Activated CD4-positive, alpha-beta memory T cell treated with anti-CD3 and anti-CD28 coated beads, Interleukin-2, amount 10 ng/mL, durations not matched to agents 7 days and 5 days (primary cell): ENCODE results near the gene MINDY1. TPM values are rescaled to one million over a fixed set of nuclear protein-coding genes. Genes with fewer than 3 reads are reported as not detected.

Experiments used
- CTCF ChIA-PET: fragments of 350-600 bp; sonication (Branson Sonifier 250); formaldehyde crosslinking; loops from one replicate; lab custom pipeline; 2021; ENCODE audit warnings: antibody characterized with exemption, inconsistent platforms; lab: Charles Lee
- POLR2A ChIA-PET: fragments of 350-600 bp; sonication (Branson Sonifier 250); formaldehyde crosslinking; loops from one replicate; lab custom pipeline; 2021; ENCODE audit warnings: antibody characterized with exemption; lab: Charles Lee
- DNase-seq: peaks from one replicate; pipeline ENCODE4 v3.0.0-alpha.2; 2020
- H3K27ac Mint-ChIP-seq: one replicate; pipeline ENCODE4 v1.8.0; 2021; ENCODE audit warnings: mild to moderate bottlenecking, mixed read lengths
- H3K27me3 Mint-ChIP-seq: one replicate; pipeline ENCODE4 v1.8.0; 2021; ENCODE audit warnings: mixed read lengths
- H3K36me3 Mint-ChIP-seq: one replicate; pipeline ENCODE4 v1.8.0; 2021; ENCODE audit warnings: low read depth, mixed read lengths
- H3K4me1 Mint-ChIP-seq: one replicate; pipeline ENCODE4 v1.8.0; 2021; ENCODE audit warnings: mixed read lengths
- H3K4me3 Mint-ChIP-seq: one replicate; pipeline ENCODE4 v1.8.0; 2021; ENCODE audit warnings: mild to moderate bottlenecking, mixed read lengths
- H3K9me3 Mint-ChIP-seq: one replicate; pipeline ENCODE4 v1.8.0; 2021; ENCODE audit warnings: mixed read lengths
- total RNA-seq, 2 experiments: library from RNA; stranded (reverse); gene quantifications; one replicate each; pipeline ENCODE4 v1.2.3, GENCODE V29; 2021

MINDY1 gene
- total RNA-seq, 2 experiments from 2014 or later: 19.9 to 20.5 TPM

DNA sequence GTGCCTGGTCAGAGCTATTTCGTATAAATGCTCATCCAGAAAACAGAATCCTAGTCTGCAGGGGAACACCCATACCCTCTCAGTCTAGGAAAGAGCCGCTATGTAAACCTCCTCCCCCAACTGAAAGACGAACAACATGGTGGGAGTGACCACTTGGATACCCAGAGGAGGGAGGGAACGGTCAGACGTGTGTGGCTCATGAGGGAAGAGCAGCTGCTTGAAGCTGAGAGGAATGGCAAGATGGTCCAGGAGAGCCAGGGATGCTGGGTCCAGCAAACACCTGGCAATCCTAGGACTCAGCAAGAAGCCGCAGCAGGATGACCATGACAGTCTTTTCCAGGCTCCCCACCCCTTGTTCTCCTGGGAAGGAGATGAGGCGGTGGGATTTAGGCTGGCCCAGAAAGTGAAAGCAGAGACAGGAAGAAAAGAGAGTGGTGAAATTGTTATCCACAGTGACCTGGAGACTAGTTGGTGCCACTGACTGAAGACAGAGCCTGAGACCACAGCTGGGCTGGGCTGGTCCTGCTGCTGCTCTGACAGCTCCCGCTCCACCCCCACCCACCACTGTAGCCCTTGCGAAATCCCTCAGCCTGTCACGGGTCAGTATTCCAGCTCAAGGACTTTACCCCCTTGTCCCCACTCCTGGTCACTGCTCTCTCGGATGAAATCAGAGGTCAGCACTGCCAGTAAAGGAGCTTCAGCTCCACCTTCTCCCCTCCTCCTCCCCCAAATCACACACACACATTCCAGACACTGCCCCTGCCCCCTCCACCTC lies 35.7 kb downstream of the MINDY1 start:
- H3K36me3 Mint-ChIP-seq: peaks cover 39% of the 10 kb centered on the region
- no peak for DNase-seq
- no peaks in the 10 kb centered on the region for H3K27me3 Mint-ChIP-seq
- H3K9me3 Mint-ChIP-seq: no peaks in the 10 kb centered on the region
- ChIA-PET CTCF (interaction anchor here (0.9 kb wide), 1 partner anchor 352 kb away, joined by 3 read pairs; no protein-coding TSS in a partner anchor), POLR2A (interaction anchor here (0.5 to 2.0 kb wide), 5 partner anchors 36 to 391 kb away, joined by 3 to 6 read pairs (median 3); partner anchors contain the start of genes ENSA, MCL1 and MINDY1)
- peak overlapping the region; percentile 49 for H3K27ac Mint-ChIP-seq
- H3K4me3 Mint-ChIP-seq: no peak overlapping the region
- H3K4me1 Mint-ChIP-seq: peaks cover 46% of the 10 kb centered on the region

DNA sequence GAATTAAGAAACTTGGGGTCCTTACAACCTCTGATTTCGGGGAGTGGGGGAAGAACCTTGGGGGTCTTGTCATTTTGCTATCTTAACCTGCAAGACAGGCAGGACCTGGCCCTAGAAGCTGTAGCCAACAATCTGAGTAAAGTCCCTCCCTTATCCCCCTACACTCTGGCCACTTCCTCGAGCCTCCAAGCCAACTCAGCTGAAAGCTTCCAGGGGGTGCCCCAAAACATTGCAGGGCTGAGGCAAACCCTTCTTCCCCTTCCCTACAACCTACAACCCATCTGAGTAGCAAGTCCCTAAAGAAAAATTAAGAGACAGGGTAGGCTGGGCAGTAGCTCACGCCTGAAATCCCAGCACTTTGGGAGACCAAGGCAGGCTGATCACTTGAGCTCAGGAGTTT lies 37.1 kb downstream of the MINDY1 start:
- H3K9me3 Mint-ChIP-seq: no peaks in the 10 kb centered on the region
- H3K36me3 Mint-ChIP-seq: peaks cover 49% of the 10 kb centered on the region
- no peak overlapping the region for H3K4me3 Mint-ChIP-seq
- H3K27me3 Mint-ChIP-seq: no peaks in the 10 kb centered on the region
- CTCF ChIA-PET: interaction anchor here (0.8 kb wide), 1 partner anchor 55 kb away, joined by 3 read pairs; no protein-coding TSS in a partner anchor
- no peak for DNase-seq
- peaks cover 41% of the 10 kb centered on the region for H3K4me1 Mint-ChIP-seq
- peak overlapping the region; percentile 16 for H3K27ac Mint-ChIP-seq
- POLR2A ChIA-PET: interaction anchor here (1.2 to 1.5 kb wide), 2 partner anchors 13 to 390 kb away, joined by 3 to 4 read pairs; partner anchors contain the start of gene MCL1

DNA sequence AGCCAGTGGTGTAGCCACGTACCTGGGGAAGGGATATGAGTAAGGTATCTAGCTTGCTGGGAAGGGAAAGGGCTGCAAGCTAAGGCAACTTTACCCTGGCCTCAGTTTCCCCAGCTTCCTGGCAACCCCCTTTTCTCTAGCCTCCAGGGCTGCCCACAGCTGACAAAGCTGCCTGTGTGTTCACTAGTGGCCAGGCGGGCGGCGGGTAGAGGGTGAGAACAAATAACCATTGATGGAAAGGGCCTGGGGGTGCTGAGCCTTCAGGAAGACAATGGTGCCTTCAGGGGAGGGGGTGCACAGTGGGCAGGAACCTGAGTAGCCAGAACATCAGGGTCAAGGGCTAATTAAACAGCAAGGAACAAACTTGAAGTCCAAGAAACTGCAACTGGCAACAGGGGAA lies 38.2 kb downstream of the MINDY1 start:
- Mint-ChIP-seq H3K4me3 (no peak overlapping the region), H3K4me1 (peaks cover 39% of the 10 kb centered on the region), H3K36me3 (peaks cover 58% of the 10 kb centered on the region), H3K27me3 (no peaks in the 10 kb centered on the region), H3K9me3 (no peaks in the 10 kb centered on the region), H3K27ac (no peak overlapping the region)
- DNase-seq: no peak
- ChIA-PET CTCF (interaction anchor here (0.8 kb wide), 1 partner anchor 9 kb away, joined by 3 read pairs; no protein-coding TSS in a partner anchor), POLR2A (no interaction called here)

DNA sequence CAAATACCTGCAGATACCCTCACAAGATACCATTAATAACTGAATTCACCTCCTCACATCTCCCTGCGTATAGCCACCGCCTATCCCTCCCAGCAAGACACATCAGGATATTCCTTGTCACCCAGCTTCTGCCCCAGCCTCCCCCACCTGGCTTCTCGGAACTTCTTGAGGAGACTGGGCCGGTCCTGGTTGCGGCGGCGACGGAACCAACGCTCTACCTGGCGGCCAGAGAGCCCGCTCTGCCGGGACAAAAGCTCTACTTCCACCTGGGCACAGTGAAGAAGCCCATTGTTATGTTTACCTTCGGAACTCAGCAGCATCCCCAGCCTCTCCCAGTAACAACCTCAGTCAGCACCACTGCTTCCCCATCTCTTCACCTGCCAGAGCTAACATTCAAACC lies 38.8 kb downstream of the MINDY1 start:
- Mint-ChIP-seq H3K27ac (peak overlapping the region; percentile 12), H3K4me1 (peaks cover 35% of the 10 kb centered on the region), H3K9me3 (no peaks in the 10 kb centered on the region), H3K4me3 (no peak overlapping the region), H3K27me3 (no peaks in the 10 kb centered on the region), H3K36me3 (peaks cover 61% of the 10 kb centered on the region)
- ChIA-PET CTCF (interaction anchor here (0.8 kb wide), 1 partner anchor 10 kb away, joined by 3 read pairs; no protein-coding TSS in a partner anchor), POLR2A (no interaction called here)
- no peak for DNase-seq

DNA sequence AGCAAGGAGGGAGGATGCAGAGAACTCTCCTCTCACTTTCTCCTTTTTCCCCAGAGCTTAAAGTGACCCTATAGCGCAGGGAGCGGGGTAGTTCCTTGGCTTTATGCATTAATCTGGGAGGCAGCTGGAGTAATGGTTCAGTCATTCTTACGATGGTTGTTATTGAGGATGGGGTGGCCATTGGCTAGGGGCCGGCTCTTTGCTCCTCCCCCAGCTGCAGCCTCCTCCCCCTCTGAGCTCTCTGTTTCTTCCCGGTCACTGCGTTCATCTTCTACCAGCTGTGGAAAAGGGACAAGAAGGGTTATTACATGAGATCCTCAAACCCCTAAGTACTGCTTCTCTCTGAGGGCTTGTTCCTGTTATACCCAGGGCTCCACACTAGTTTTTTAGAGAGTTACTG lies 40.7 kb downstream of the MINDY1 start:
- peaks cover 16% of the 10 kb centered on the region for H3K4me1 Mint-ChIP-seq
- DNase-seq: no peak
- peaks cover 68% of the 10 kb centered on the region for H3K36me3 Mint-ChIP-seq
- ChIA-PET CTCF (interaction anchor here (1.5 to 2.9 kb wide), 2 partner anchors 8 to 13 kb away, joined by 5 to 15 read pairs; partner anchors contain the start of gene CERS2), POLR2A (interaction anchor here (1.1 to 1.7 kb wide), 3 partner anchors 8 to 15 kb away, joined by 3 to 11 read pairs (median 4); no protein-coding TSS in a partner anchor)
- no peaks in the 10 kb centered on the region for H3K9me3 Mint-ChIP-seq
- H3K27me3 Mint-ChIP-seq: no peaks in the 10 kb centered on the region
- no peak overlapping the region for H3K4me3 Mint-ChIP-seq
- no peak overlapping the region for H3K27ac Mint-ChIP-seq

DNA sequence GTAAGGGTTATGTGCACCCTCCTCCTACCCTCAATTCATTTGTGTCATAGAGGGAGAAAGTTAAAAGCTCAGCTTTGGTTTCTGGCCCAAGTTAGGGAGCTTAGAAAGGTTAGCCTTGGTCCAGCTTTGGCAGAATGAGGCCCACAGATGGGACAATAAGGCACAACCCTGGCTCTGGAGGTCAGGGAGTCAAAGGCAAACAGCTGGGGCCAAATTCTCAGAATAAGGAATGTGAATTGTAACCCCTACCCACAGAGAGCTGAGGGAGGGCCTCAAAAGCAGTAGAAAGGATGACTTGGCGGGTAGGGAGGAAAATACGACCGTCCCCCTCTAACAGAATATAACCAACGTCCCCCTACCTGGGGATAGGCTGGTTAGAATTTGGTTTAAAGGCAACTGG lies 41.1 kb downstream of the MINDY1 start:
- Mint-ChIP-seq H3K9me3 (no peaks in the 10 kb centered on the region), H3K4me3 (no peak overlapping the region), H3K4me1 (peaks cover 12% of the 10 kb centered on the region), H3K27ac (no peak overlapping the region), H3K36me3 (peaks cover 71% of the 10 kb centered on the region), H3K27me3 (no peaks in the 10 kb centered on the region)
- DNase-seq: no peak
- ChIA-PET POLR2A (interaction anchor here (1.1 to 1.7 kb wide), 3 partner anchors 8 to 15 kb away, joined by 3 to 11 read pairs (median 4); no protein-coding TSS in a partner anchor), CTCF (interaction anchor here (1.5 to 2.9 kb wide), 2 partner anchors 9 to 13 kb away, joined by 5 to 15 read pairs; partner anchors contain the start of gene CERS2)

DNA sequence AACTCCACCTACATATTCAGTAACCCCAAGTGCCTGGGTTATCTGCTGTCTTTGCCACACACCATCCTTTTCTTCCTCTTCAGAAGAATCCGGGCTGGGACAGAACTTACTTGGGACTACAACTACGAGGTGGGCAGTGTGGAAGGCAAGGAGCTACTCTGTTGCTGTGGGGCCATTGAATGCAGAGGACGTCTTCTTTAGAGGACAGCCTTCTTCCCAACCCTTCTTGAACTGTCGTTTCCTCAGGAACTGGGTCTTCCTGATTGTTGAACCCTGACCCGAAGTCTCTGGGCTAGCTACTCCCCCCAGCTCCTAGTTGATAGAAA lies 42.6 kb downstream of the MINDY1 start:
- peaks cover 4% of the 10 kb centered on the region for H3K4me1 Mint-ChIP-seq
- H3K4me3 Mint-ChIP-seq: no peak overlapping the region
- no peak for DNase-seq
- CTCF ChIA-PET: interaction anchor here (1.5 to 2.9 kb wide), 2 partner anchors 10 to 15 kb away, joined by 3 to 15 read pairs; no protein-coding TSS in a partner anchor
- POLR2A ChIA-PET: interaction anchor here (1.0 to 2.4 kb wide), 2 partner anchors 10 to 12 kb away, joined by 4 to 14 read pairs; partner anchors contain the start of gene CERS2
- peaks cover 85% of the 10 kb centered on the region for H3K36me3 Mint-ChIP-seq
- no peaks in the 10 kb centered on the region for H3K9me3 Mint-ChIP-seq
- H3K27ac Mint-ChIP-seq: no peak overlapping the region
- no peaks in the 10 kb centered on the region for H3K27me3 Mint-ChIP-seq

DNA sequence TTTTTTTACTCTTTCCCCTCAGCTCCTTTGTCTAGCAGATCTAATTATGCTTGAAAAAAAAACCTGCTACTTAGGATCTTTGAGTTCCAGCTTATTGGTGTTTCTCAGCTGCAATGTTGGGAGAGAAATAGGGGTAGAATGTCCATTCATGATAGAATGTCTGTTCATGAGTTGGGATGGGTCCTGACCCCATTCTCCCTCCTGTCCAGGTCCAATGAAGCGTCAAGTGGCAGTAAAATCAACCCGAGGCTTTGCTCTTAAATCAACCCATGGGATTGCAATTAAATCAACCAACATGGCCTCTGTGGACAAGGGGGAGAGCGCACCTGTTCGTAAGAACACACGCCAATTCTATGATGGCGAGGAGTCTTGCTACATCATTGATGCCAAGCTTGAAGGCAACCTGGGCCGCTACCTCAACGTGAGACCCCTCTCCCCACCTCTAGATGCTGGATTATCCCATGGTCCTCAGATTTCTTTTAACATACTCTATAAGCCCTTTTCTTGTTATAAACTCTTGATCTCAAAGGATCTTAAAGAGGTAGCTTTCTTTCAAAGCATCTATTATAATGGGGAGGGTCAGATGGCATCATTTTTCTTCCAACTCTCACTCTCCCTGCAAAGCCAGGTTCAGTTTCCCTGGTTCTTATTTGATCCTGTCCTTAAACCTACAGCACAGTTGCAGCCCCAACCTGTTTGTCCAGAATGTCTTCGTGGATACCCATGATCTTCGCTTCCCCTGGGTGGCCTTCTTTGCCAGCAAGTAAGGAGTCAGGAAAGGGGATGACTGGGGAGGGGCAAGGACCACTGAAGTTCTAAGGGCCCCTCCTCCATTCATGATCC lies 43.2 kb downstream of the MINDY1 start:
- Mint-ChIP-seq H3K27ac (no peak overlapping the region), H3K27me3 (no peaks in the 10 kb centered on the region), H3K4me3 (no peak overlapping the region), H3K9me3 (no peaks in the 10 kb centered on the region), H3K36me3 (peaks cover 82% of the 10 kb centered on the region), H3K4me1 (no peaks in the 10 kb centered on the region)
- ChIA-PET CTCF (interaction anchor here (1.5 to 2.9 kb wide), 2 partner anchors 10 to 15 kb away, joined by 3 to 15 read pairs; no protein-coding TSS in a partner anchor), POLR2A (interaction anchor here (0.9 to 2.4 kb wide), 3 partner anchors 10 to 14 kb away, joined by 3 to 14 read pairs (median 4); partner anchors contain the start of gene CERS2)
- no peak for DNase-seq

DNA sequence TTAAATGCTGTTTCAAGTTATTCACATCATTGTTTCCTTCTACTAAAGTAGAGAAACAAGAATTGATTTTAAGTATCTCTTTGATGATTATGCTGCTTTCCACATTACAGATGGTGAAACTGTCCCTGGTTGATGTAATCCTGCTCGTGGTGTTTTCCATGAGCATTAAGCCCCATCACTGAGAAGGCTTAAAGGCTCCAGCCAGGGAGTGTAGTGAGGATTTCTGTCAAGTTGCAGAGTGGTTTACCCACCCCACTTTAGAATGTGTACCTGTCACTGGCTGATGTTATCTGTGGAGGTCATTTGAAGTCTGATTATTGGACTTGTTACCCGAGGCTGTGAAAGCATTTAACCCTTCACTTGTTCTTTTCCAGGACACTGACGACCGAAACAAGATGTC lies 44.9 kb downstream of the MINDY1 start:
- peaks cover 71% of the 10 kb centered on the region for H3K36me3 Mint-ChIP-seq
- no peak overlapping the region for H3K27ac Mint-ChIP-seq
- peaks cover 6% of the 10 kb centered on the region for H3K4me1 Mint-ChIP-seq
- no peak for DNase-seq
- POLR2A ChIA-PET: interaction anchor here (1.4 to 2.4 kb wide), 2 partner anchors 12 to 15 kb away, joined by 4 to 14 read pairs; partner anchors contain the start of gene CERS2
- H3K9me3 Mint-ChIP-seq: no peaks in the 10 kb centered on the region
- CTCF ChIA-PET: no interaction called here
- no peaks in the 10 kb centered on the region for H3K27me3 Mint-ChIP-seq
- no peak overlapping the region for H3K4me3 Mint-ChIP-seq

DNA sequence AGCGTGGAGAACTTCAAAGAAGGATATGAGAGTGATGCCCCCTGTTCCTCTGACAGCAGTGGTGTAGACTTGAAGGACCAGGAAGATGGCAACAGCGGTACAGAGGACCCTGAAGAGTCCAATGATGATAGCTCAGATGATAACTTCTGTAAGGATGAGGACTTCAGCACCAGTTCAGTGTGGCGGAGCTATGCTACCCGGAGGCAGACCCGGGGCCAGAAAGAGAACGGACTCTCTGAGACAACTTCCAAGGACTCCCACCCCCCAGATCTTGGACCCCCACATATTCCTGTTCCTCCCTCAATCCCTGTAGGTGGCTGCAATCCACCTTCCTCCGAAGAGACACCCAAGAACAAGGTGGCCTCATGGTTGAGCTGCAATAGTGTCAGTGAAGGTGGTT lies 46.1 kb downstream of the MINDY1 start:
- DNase-seq: no peak
- POLR2A ChIA-PET: interaction anchor here (0.6 to 1.4 kb wide), 2 partner anchors 17 to 33 kb away, joined by 3 to 4 read pairs; no protein-coding TSS in a partner anchor

DNA sequence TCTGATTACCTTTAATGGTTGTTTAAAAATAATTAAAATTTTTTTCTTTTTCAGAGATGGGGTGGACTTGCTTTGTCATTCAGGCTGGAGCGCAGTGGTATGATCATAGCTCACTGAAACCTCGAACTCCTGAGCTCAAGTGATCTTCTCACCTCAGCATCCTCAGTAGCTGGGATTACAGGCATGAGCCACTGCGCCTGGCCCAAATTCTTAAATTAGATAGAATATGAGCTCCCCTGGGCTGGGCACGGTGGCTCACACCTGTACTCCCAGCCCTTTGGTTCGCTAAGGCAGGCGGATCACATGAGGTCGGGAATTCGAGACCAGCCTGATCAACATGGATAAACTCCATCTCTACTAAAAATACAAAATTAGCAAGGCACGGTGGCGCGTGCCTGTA lies 49.0 kb downstream of the MINDY1 start:
- CTCF ChIA-PET: interaction anchor here (0.6 to 1.3 kb wide), 3 partner anchors 21 to 889 kb away, joined by 3 to 5 read pairs (median 3); no protein-coding TSS in a partner anchor
- Mint-ChIP-seq H3K27ac (no peak overlapping the region), H3K4me3 (no peak overlapping the region), H3K36me3 (peaks cover 57% of the 10 kb centered on the region), H3K27me3 (no peaks in the 10 kb centered on the region), H3K4me1 (peaks cover 6% of the 10 kb centered on the region), H3K9me3 (no peaks in the 10 kb centered on the region)
- no peak for DNase-seq
- POLR2A ChIA-PET: interaction anchor here (1.6 to 2.2 kb wide), 2 partner anchors 16 to 17 kb away, joined by 3 to 9 read pairs; partner anchors contain the start of gene CERS2

More for the DNA sequence above, 46.1 kb downstream of the MINDY1 start:
- Mint-ChIP-seq H3K4me3 (no peak overlapping the region), H3K27ac (no peak overlapping the region), H3K27me3 (no peaks in the 10 kb centered on the region), H3K4me1 (peaks cover 6% of the 10 kb centered on the region), H3K9me3 (no peaks in the 10 kb centered on the region), H3K36me3 (peaks cover 61% of the 10 kb centered on the region)
- CTCF ChIA-PET: no interaction called here

DNA sequence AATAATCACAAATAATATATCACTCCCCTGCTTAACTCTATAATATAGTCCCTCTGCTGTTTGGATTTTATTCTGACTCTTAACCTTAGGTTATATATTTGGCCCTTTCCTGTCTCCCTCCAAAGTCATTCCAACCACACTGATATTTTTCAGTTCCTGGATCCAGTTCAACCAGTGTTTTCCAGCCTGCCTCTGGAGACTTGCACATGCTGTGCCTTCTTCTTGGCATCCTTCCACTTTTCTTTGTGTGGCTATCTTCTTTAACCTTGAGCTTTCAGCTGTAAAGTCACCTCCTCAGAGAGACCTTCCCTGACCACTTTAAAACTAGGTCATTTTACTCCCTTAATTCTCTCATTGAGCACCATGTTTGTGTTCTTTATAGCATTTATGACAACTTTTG lies 51.4 kb downstream of the MINDY1 start:
- H3K36me3 Mint-ChIP-seq: peaks cover 61% of the 10 kb centered on the region
- H3K4me1 Mint-ChIP-seq: peaks cover 6% of the 10 kb centered on the region
- no peaks in the 10 kb centered on the region for H3K9me3 Mint-ChIP-seq
- POLR2A ChIA-PET: no interaction called here
- DNase-seq: no peak
- no peak overlapping the region for H3K27ac Mint-ChIP-seq
- no peaks in the 10 kb centered on the region for H3K27me3 Mint-ChIP-seq
- CTCF ChIA-PET: interaction anchor here (0.6 kb wide), 1 partner anchor 255 kb away, joined by 3 read pairs; no protein-coding TSS in a partner anchor
- H3K4me3 Mint-ChIP-seq: no peak overlapping the region
